CD14-positive monocyte (primary cell): ENCODE measurements around the gene ITGA5. TPM values are rescaled to one million over a fixed set of nuclear protein-coding genes. Genes with fewer than 3 reads are reported as not detected.

ENCODE experiments used
- DNase-seq, 3 donors: peaks; one replicate each; pipeline ENCODE4 v3.0.0-alpha.2; 2011 to 2022
- H2AFZ ChIP-seq: 2 replicates; pipeline ENCODE4 v1.6.0; 2012; ENCODE audit warnings: mild to moderate bottlenecking, low read depth, low read length, inconsistent platforms; ENCODE audit not compliant: insufficient read depth, poor library complexity, severe bottlenecking
- H3K27ac ChIP-seq, 2 donors: 1 replicate in 1 of 2; 2 replicates in 1 of 2; pipeline ENCODE4 v1.5.1; 2012 to 2013; ENCODE audit warnings: low read length in 2 of 2, control low read depth in 1 of 2, inconsistent platforms in 1 of 2, low read depth in 1 of 2, mild to moderate bottlenecking in 1 of 2
- H3K27me3 ChIP-seq, 2 donors: one replicate each; pipeline versions ENCODE4 v1.6.0 to v1.6.1; 2011 to 2013; ENCODE audit warnings: low read length in 2 of 2; ENCODE audit not compliant: control insufficient read depth in 2 of 2, insufficient read depth in 2 of 2
- H3K36me3 ChIP-seq, 2 donors: replicated peaks in 1 of 2; 1 replicate in 1 of 2; 2 replicates in 1 of 2; pipeline versions ENCODE4 v1.5.1 to v1.6.1; 2012 to 2013; ENCODE audit warnings: low read length in 2 of 2, control low read depth in 1 of 2, inconsistent platforms in 1 of 2, mild to moderate bottlenecking in 1 of 2; ENCODE audit not compliant: insufficient read depth in 2 of 2, control insufficient read depth in 1 of 2
- H3K4me1 ChIP-seq, 2 donors: 1 replicate in 1 of 2; 2 replicates in 1 of 2; pipeline versions ENCODE4 v1.5.1 to v1.6.1; 2012 to 2013; ENCODE audit warnings: low read length in 2 of 2, control low read depth in 1 of 2, inconsistent platforms in 1 of 2, mild to moderate bottlenecking in 1 of 2, moderate library complexity in 1 of 2; ENCODE audit not compliant: insufficient read depth in 2 of 2, control insufficient read depth in 1 of 2
- H3K4me2 ChIP-seq: replicated peaks from 2 replicates; pipeline ENCODE3; 2012; ENCODE audit warnings: low read length, moderate library complexity, mild to moderate bottlenecking; ENCODE audit not compliant: poor library complexity, severe bottlenecking; ENCODE audit errors: extremely low read depth
- H3K4me3 ChIP-seq, 3 experiments: fragments of 200-600 bp in 1 of 3; sonication (generic) in 1 of 3; replicated peaks in 1 of 3; 1 replicate in 2 of 3; 2 replicates in 1 of 3; pipeline ENCODE4 v1.5.1; 2011 to 2013; ENCODE audit warnings: low read length in 3 of 3, mild to moderate bottlenecking in 3 of 3, control low read depth in 2 of 3, low read depth in 2 of 3, inconsistent platforms in 1 of 3, moderate library complexity in 1 of 3
- H3K79me2 ChIP-seq: 2 replicates; pipeline ENCODE4 v1.6.0; 2012; ENCODE audit warnings: mild to moderate bottlenecking, control low read depth, inconsistent platforms, low read length, moderate library complexity; ENCODE audit not compliant: insufficient read depth
- H3K9ac ChIP-seq: 2 replicates; pipeline ENCODE4 v1.6.0; 2017; ENCODE audit warnings: low read length, mild to moderate bottlenecking; ENCODE audit not compliant: insufficient read depth, poor library complexity, severe bottlenecking
- H3K9me3 ChIP-seq, 2 donors: replicated peaks in 1 of 2; 1 replicate in 1 of 2; 2 replicates in 1 of 2; pipeline versions ENCODE4 v1.5.1 to v1.6.1; 2012 to 2013; ENCODE audit warnings: low read length in 2 of 2, control low read depth in 1 of 2; ENCODE audit not compliant: control insufficient read depth in 1 of 2, insufficient read depth in 1 of 2
- H4K20me1 ChIP-seq: 2 replicates; pipeline ENCODE4 v1.6.0; 2012; ENCODE audit warnings: mild to moderate bottlenecking, low read length, control low read depth, moderate library complexity; ENCODE audit not compliant: insufficient read depth
- H3K27ac Mint-ChIP-seq, 7 donors: one replicate each; pipeline ENCODE4 v1.8.0; 2020; ENCODE audit warnings: mild to moderate bottlenecking in 7 of 7, mixed read lengths in 7 of 7, moderate library complexity in 6 of 7, inconsistent platforms in 2 of 7
- H3K27me3 Mint-ChIP-seq, 3 donors: one replicate each; pipeline ENCODE4 v1.8.0; 2021 to 2022; ENCODE audit warnings: low read depth in 3 of 3, mild to moderate bottlenecking in 3 of 3, mixed read lengths in 3 of 3, moderate library complexity in 3 of 3, inconsistent platforms in 1 of 3
- H3K36me3 Mint-ChIP-seq, 2 donors: one replicate each; pipeline ENCODE4 v1.8.0; 2020; ENCODE audit warnings: mixed read lengths in 2 of 2, inconsistent platforms in 1 of 2, mild to moderate bottlenecking in 1 of 2
- H3K4me1 Mint-ChIP-seq: one replicate; pipeline ENCODE4 v1.8.0; 2020; ENCODE audit warnings: mild to moderate bottlenecking, mixed read lengths
- H3K4me3 Mint-ChIP-seq, 2 donors: one replicate each; pipeline ENCODE4 v1.8.0; 2020; ENCODE audit warnings: mild to moderate bottlenecking in 2 of 2, mixed read lengths in 2 of 2, moderate library complexity in 1 of 2
- H3K9me3 Mint-ChIP-seq, 7 donors: one replicate each; pipeline ENCODE4 v1.8.0; 2020 to 2022; ENCODE audit warnings: mixed read lengths in 7 of 7, mild to moderate bottlenecking in 6 of 7, moderate library complexity in 6 of 7, inconsistent platforms in 2 of 7
- WGBS: methylation state at CpG from one replicate; pipeline ENCODE4 v1.1.5; 2013; ENCODE audit warnings: missing lambda C conversion rate; ENCODE audit not compliant: insufficient coverage; 5-methylcytosine and 5-hydroxymethylcytosine counted together
- intact Hi-C, 2 donors: fragments of 100-400 bp; cut with micrococcal nuclease; formaldehyde crosslinking; loops; one replicate each; pipeline versions ENCODE4 v1.15.0 to v1.15.1; 2023
- polyA plus RNA-seq, 3 donors: library from polyadenylated mRNA; depleted of rRNA in 1 of 3; unstranded in 2 of 3; stranded (reverse) in 1 of 3; fragments of 300-500 nt in 2 of 3; fragments of >200 nt in 1 of 3; fragmentation: Illumina TruSeq in 2 of 3; gene quantifications; 1 replicate in 2 of 3; 2 replicates in 1 of 3; pipeline ENCODE4 v1.2.3, GENCODE V29; 2012 to 2021
- TF ChIP-seq, protein P1 (sequence below): fragments of 200-600 bp; IDR thresholded peaks from one replicate; pipeline ENCODE4 v1.8.0; 2022; ENCODE audit warnings: antibody characterized with exemption, mild to moderate bottlenecking

Gene ITGA5
- polyA plus RNA-seq, 3 donors, result 85.5 to 142 (median 99.4) TPM

DNA sequence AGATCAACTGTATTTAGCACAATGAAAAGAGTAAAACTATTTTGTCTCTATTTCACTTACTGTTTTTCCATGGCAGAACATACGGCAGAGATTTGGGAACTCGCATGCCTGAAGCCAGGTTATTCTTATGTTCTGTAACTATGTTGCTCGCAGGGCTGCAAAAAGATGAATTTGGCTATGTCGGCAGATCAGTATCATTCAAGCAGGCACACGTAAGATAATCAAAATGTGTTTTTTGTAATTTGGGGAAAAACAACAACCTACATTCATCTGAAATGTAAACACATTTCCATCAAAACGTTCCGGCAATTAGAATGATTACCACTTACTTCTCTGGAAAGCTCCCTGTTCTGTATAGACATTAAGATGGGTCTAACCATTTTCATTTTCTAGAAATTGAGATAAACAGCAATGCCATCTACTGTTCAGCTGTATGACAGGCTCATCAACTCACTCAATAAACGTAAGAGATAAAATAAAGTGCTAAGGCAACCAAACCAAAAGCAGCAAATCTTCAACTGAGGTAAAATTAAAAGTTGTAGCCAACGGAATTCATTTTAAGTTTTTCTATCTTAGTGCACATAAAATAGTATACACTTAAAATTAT lies 41.4 kb upstream of the ITGA5 start:
- Histone ChIP-seq H3K4me3 (no peak overlapping the region), H3K9me3 (no peaks in the 10 kb centered on the region), H4K20me1 (no peaks in the 10 kb centered on the region), H3K4me1 (peaks cover 12 to 15% of the 10 kb centered on the region in 2 donors), H2AFZ (no peak overlapping the region), H3K27me3 (no peaks in the 10 kb centered on the region), H3K9ac (no peak overlapping the region), H3K79me2 (no peaks in the 10 kb centered on the region), H3K27ac (no peak overlapping the region), H3K36me3 (no peaks in the 10 kb centered on the region), H3K4me2 (no peak overlapping the region)
- no peak overlapping the region for H3K4me3 Mint-ChIP-seq
- H3K4me1 Mint-ChIP-seq, result peaks cover 15% of the 10 kb centered on the region
- no peaks in the 10 kb centered on the region for H3K36me3 Mint-ChIP-seq
- no peak for DNase-seq
- WGBS, result 100% methylated on average over 2 of the region's 9 CpGs
- H3K9me3 Mint-ChIP-seq, result no peaks in the 10 kb centered on the region
- TF ChIP-seq, protein P1, sequence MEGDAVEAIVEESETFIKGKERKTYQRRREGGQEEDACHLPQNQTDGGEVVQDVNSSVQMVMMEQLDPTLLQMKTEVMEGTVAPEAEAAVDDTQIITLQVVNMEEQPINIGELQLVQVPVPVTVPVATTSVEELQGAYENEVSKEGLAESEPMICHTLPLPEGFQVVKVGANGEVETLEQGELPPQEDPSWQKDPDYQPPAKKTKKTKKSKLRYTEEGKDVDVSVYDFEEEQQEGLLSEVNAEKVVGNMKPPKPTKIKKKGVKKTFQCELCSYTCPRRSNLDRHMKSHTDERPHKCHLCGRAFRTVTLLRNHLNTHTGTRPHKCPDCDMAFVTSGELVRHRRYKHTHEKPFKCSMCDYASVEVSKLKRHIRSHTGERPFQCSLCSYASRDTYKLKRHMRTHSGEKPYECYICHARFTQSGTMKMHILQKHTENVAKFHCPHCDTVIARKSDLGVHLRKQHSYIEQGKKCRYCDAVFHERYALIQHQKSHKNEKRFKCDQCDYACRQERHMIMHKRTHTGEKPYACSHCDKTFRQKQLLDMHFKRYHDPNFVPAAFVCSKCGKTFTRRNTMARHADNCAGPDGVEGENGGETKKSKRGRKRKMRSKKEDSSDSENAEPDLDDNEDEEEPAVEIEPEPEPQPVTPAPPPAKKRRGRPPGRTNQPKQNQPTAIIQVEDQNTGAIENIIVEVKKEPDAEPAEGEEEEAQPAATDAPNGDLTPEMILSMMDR, result no peak
- H3K27ac Mint-ChIP-seq, result no peak overlapping the region
- intact Hi-C loops, result loop anchor here in 1 of 2 donors (5.0 kb wide), 1 partner anchor 37 kb away; the partner anchor contains the start of gene NCKAP1L
- no peaks in the 10 kb centered on the region for H3K27me3 Mint-ChIP-seq

- Histone ChIP-seq H3K9me3 (no peaks in the 10 kb centered on the region), H2AFZ (no peak overlapping the region), H3K4me1 (peaks cover 12 to 15% of the 10 kb centered on the region in 2 donors), H3K27ac (no peak overlapping the region), H3K79me2 (no peaks in the 10 kb centered on the region), H4K20me1 (no peaks in the 10 kb centered on the region), H3K4me2 (no peak overlapping the region), H3K27me3 (no peaks in the 10 kb centered on the region), H3K36me3 (no peaks in the 10 kb centered on the region), H3K9ac (no peak overlapping the region), H3K4me3 (no peak overlapping the region)
- DNase-seq, result no peak
- Mint-ChIP-seq H3K9me3 (no peaks in the 10 kb centered on the region), H3K27me3 (no peaks in the 10 kb centered on the region), H3K36me3 (no peaks in the 10 kb centered on the region), H3K4me1 (peaks cover 15% of the 10 kb centered on the region), H3K27ac (no peak overlapping the region), H3K4me3 (no peak overlapping the region)
- 67% methylated on average over 1 of the region's 3 CpGs for WGBS
- TF ChIP-seq, protein P1, result no peak
- intact Hi-C loops, result loop anchor here in 1 of 2 donors (10.0 kb wide), 1 partner anchor 235 kb away; no protein-coding TSS in a partner anchor
These were observed 40.3 kb upstream of the ITGA5 start for GRCh38 chr12:54459355-54459754.
